K562 (cell line): Measurements from ENCODE around the gene CEACAM18. TPM values are rescaled to one million over a fixed set of nuclear protein-coding genes. Genes with fewer than 3 reads are reported as not detected.
A peak's percentile ranks its signal among the peaks of the same experiment; 100 is the strongest.

ENCODE experiments used
- BRD9 ChIP-seq: fragments of 450-650 bp; IDR thresholded peaks from 2 replicates; pipeline ENCODE4 v1.6.1; 2018; ENCODE audit warnings: low read depth; ENCODE audit not compliant: partially characterized antibody
- CREB1 ChIP-seq, 2 experiments: sonication (generic) in 1 of 2; formaldehyde crosslinking in 1 of 2; IDR thresholded peaks; 2 replicates each; pipeline versions ENCODE4 v1.6.1 to v1.8.0; 2012 to 2022; ENCODE audit warnings: inconsistent platforms in 1 of 2, mild to moderate bottlenecking in 1 of 2, missing genetic modification reagents in 1 of 2, moderate library complexity in 1 of 2
- ELF1 ChIP-seq: fragments of 200-800 bp; sonication (Bioruptor generic); IDR thresholded peaks from 2 replicates; pipeline ENCODE4 v1.6.1; 2016; ENCODE audit warnings: missing genetic modification characterization, missing compliant biosample characterization
- HDAC6 ChIP-seq: IDR thresholded peaks from 2 replicates; pipeline ENCODE4 v1.6.1; 2012; ENCODE audit warnings: low read depth, mild to moderate bottlenecking, control low read depth, inconsistent platforms, low read length, moderate library complexity
- HOXB6 ChIP-seq: fragments of 250-450 bp; sonication (Bioruptor Pico); IDR thresholded peaks from 2 replicates; pipeline ENCODE4 v1.5.1; 2022; ENCODE audit warnings: mild to moderate bottlenecking, borderline replicate concordance
- KAT7 ChIP-seq: sonication (generic); formaldehyde crosslinking; IDR thresholded peaks from 2 replicates; pipeline ENCODE4 v1.8.0; 2022; ENCODE audit warnings: missing genetic modification reagents, mild to moderate bottlenecking, borderline replicate concordance
- MBD2 ChIP-seq: sonication (generic); IDR thresholded peaks from 2 replicates; pipeline ENCODE4 v1.6.1; 2016; ENCODE audit warnings: low read depth, borderline replicate concordance
- MEIS2 ChIP-seq: fragments of 450-650 bp; IDR thresholded peaks from 2 replicates; pipeline ENCODE4 v1.6.1; 2014; ENCODE audit warnings: mild to moderate bottlenecking; ENCODE audit not compliant: partially characterized antibody
- NBN ChIP-seq: fragments of 450-650 bp; IDR thresholded peaks from 2 replicates; pipeline ENCODE4 v1.6.1; 2016; ENCODE audit warnings: low read depth, mild to moderate bottlenecking
- RBM14 ChIP-seq: fragments of 200-400 bp; formaldehyde crosslinking; IDR thresholded peaks from 2 replicates; pipeline ENCODE4 v1.6.1; 2018; ENCODE audit warnings: low read depth, mild to moderate bottlenecking, low read length, moderate library complexity, borderline replicate concordance; ENCODE audit not compliant: insufficient read depth
- RBM22 ChIP-seq: fragments of 200-400 bp; formaldehyde crosslinking; IDR thresholded peaks from 2 replicates; pipeline ENCODE4 v1.6.1; 2018; ENCODE audit warnings: low read length, low read depth; ENCODE audit not compliant: poor library complexity, severe bottlenecking
- SOX6 ChIP-seq: fragments of 450-650 bp; IDR thresholded peaks from 2 replicates; pipeline ENCODE4 v1.6.1; 2014; ENCODE audit warnings: mild to moderate bottlenecking
- ZFX ChIP-seq: sonication (generic); formaldehyde crosslinking; IDR thresholded peaks from 2 replicates; pipeline ENCODE4 v1.8.0; 2022; ENCODE audit warnings: mild to moderate bottlenecking, missing genetic modification reagents, moderate library complexity
- ZKSCAN8 ChIP-seq: fragments of 200-800 bp; sonication (Bioruptor generic); IDR thresholded peaks from 2 replicates; pipeline ENCODE4 v1.6.1; 2016; ENCODE audit warnings: missing genetic modification characterization, missing compliant biosample characterization
- ZNF583 ChIP-seq: fragments of 250-450 bp; sonication (Bioruptor Pico); IDR thresholded peaks from 2 replicates; pipeline ENCODE4 v1.4.0; 2020
- polyA plus RNA-seq, 8 experiments: library from polyadenylated mRNA; depleted of rRNA in 4 of 8; stranded (reverse) in 5 of 8; unstranded in 3 of 8; fragments of >200 nt; fragmentation: Nextera tagmentation in 2 of 8; fragmentation: Illumina TruSeq in 1 of 8; extraction: Ambion mirVana in 2 of 8; extraction: Trizol in 1 of 8; gene quantifications; 2 replicates each; pipeline versions ENCODE4 v1.2.1 to v1.2.3, GENCODE V29; 2011 to 2014; ENCODE audit warnings: inconsistent platforms in 1 of 8, missing spikeins in 1 of 8
- total RNA-seq, 7 experiments: library from RNA; depleted of rRNA in 6 of 7; stranded (reverse); fragments of >200 nt in 6 of 7; fragmentation: Illumina TruSeq in 2 of 7; extraction: Trizol in 2 of 7; gene quantifications; 2 replicates each; pipeline versions ENCODE4 v1.2.1 to v1.2.3, GENCODE V29; 2011 to 2021; ENCODE audit warnings: low replicate concordance in 1 of 7
- TF ChIP-seq, protein P1 (sequence below), 2 experiments: fragments of 450-650 bp in 1 of 2; sonication (generic) in 1 of 2; formaldehyde crosslinking in 1 of 2; IDR thresholded peaks; 2 replicates each; pipeline versions ENCODE4 v1.7.1 to v1.9.0; 2016 to 2022; ENCODE audit warnings: inconsistent platforms in 1 of 2, mild to moderate bottlenecking in 1 of 2, missing genetic modification reagents in 1 of 2
- TF ChIP-seq, protein P2 (sequence below): sonication (generic); formaldehyde crosslinking; IDR thresholded peaks from 2 replicates; pipeline ENCODE4 v1.8.0; 2022; ENCODE audit warnings: mild to moderate bottlenecking, low read depth, missing genetic modification reagents

CEACAM18 gene
- total and polyA plus RNA-seq, 9 of the 15 experiments (the other 6 are each of a cell fraction or from before 2014, with no cell fraction given) = 0.08 to 0.24 (median 0.15) TPM; not detected in 3

DNA sequence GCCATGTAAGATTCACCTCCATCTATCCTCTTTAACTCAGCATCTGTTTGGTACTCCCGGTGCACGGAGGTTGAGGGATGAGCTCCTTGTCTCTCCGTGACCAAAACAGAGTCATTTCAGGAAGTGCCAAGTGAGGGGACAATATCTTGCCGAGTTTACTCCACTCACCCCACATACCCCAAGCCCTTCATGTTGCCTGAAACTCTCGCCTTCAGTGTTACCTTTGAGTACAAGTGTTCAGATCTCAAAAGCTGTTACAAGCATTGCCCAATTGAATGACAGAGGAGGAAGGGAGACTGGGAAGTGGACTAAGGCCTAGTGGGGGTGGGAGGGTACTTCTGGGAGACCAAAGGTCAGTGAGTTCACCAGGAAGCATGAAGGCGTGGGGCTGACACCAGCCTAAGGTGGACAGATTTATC is 29.3 kb downstream of the CEACAM18 start (continued):
- TF ChIP-seq, protein P1, sequence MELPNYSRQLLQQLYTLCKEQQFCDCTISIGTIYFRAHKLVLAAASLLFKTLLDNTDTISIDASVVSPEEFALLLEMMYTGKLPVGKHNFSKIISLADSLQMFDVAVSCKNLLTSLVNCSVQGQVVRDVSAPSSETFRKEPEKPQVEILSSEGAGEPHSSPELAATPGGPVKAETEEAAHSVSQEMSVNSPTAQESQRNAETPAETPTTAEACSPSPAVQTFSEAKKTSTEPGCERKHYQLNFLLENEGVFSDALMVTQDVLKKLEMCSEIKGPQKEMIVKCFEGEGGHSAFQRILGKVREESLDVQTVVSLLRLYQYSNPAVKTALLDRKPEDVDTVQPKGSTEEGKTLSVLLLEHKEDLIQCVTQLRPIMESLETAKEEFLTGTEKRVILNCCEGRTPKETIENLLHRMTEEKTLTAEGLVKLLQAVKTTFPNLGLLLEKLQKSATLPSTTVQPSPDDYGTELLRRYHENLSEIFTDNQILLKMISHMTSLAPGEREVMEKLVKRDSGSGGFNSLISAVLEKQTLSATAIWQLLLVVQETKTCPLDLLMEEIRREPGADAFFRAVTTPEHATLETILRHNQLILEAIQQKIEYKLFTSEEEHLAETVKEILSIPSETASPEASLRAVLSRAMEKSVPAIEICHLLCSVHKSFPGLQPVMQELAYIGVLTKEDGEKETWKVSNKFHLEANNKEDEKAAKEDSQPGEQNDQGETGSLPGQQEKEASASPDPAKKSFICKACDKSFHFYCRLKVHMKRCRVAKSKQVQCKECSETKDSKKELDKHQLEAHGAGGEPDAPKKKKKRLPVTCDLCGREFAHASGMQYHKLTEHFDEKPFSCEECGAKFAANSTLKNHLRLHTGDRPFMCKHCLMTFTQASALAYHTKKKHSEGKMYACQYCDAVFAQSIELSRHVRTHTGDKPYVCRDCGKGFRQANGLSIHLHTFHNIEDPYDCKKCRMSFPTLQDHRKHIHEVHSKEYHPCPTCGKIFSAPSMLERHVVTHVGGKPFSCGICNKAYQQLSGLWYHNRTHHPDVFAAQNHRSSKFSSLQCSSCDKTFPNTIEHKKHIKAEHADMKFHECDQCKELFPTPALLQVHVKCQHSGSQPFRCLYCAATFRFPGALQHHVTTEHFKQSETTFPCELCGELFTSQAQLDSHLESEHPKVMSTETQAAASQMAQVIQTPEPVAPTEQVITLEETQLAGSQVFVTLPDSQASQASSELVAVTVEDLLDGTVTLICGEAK (IDR thresholded peaks at IDR 0.05) = peak; percentile 27; the same call in 1 of the 2 replicates
- TF ChIP-seq, protein P1 (CRISPR knock-in tag; IDR thresholded peaks at IDR 0.05) = no peak
- TF ChIP-seq KAT7 (CRISPR knock-in tag) (no peak; the same call in 1 of the 2 replicates), RBM22 (no peak), MBD2 (no peak), ZKSCAN8 (CRISPR knock-in tag) (no peak), HOXB6 (no peak), ELF1 (tag) (peak; percentile 61; the same call in 1 of the 2 replicates), ZNF583 (CRISPR knock-in tag) (peak; percentile 10; the same call in 1 of the 2 replicates), HDAC6 (no peak), SOX6 (no peak), ZFX (CRISPR knock-in tag) (peak; percentile 45; the same call in 1 of the 2 replicates), BRD9 (peak; percentile 30), NBN (no peak), CREB1 (IDR thresholded peaks at IDR 0.05) (no peak), CREB1 (CRISPR knock-in tag; IDR thresholded peaks at IDR 0.05) (no peak), MEIS2 (no peak), RBM14 (no peak)
- TF ChIP-seq, protein P2, sequence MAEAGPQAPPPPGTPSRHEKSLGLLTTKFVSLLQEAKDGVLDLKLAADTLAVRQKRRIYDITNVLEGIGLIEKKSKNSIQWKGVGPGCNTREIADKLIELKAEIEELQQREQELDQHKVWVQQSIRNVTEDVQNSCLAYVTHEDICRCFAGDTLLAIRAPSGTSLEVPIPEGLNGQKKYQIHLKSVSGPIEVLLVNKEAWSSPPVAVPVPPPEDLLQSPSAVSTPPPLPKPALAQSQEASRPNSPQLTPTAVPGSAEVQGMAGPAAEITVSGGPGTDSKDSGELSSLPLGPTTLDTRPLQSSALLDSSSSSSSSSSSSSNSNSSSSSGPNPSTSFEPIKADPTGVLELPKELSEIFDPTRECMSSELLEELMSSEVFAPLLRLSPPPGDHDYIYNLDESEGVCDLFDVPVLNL (CRISPR knock-in tag) = no peak
